H9 (cell line): ENCODE data around the gene CYP2W1. TPM values are rescaled to one million over a fixed set of nuclear protein-coding genes. Genes with fewer than 3 reads are reported as not detected.

Source experiments
- DNase-seq: peaks from one replicate; pipeline ENCODE4 v3.0.0-alpha.2; 2017
- H2AFZ ChIP-seq: one replicate; pipeline ENCODE4 v1.6.1; 2013; ENCODE audit warnings: mild to moderate bottlenecking, low read length, control low read depth, moderate library complexity
- H2AK5ac ChIP-seq: 2 replicates; pipeline ENCODE4 v1.6.1; 2013; ENCODE audit warnings: low read length, control low read depth, mixed read lengths; ENCODE audit not compliant: insufficient read length
- H2BK120ac ChIP-seq: one replicate; pipeline ENCODE4 v1.6.1; 2013; ENCODE audit warnings: low read depth, mild to moderate bottlenecking, low read length, control low read depth, inconsistent platforms; ENCODE audit not compliant: poor library complexity, severe bottlenecking
- H2BK12ac ChIP-seq: 2 replicates; pipeline ENCODE4 v1.6.1; 2013; ENCODE audit warnings: low read length, control low read depth, mixed read lengths, low read depth; ENCODE audit not compliant: insufficient read length
- H2BK15ac ChIP-seq: 2 replicates; pipeline ENCODE4 v1.6.1; 2013; ENCODE audit warnings: low read depth, low read length, control low read depth
- H2BK20ac ChIP-seq: one replicate; pipeline ENCODE4 v1.6.1; 2013; ENCODE audit warnings: low read depth, mild to moderate bottlenecking, low read length, control low read depth, inconsistent platforms; ENCODE audit not compliant: poor library complexity, severe bottlenecking
- H2BK5ac ChIP-seq: 2 replicates; pipeline ENCODE4 v1.6.1; 2013; ENCODE audit warnings: low read length, control low read depth, mixed read lengths; ENCODE audit not compliant: insufficient read length
- H3K14ac ChIP-seq: 2 replicates; pipeline ENCODE4 v1.6.1; 2013; ENCODE audit warnings: low read length, control low read depth; ENCODE audit not compliant: insufficient read depth
- H3K18ac ChIP-seq: 2 replicates; pipeline ENCODE4 v1.6.1; 2013; ENCODE audit warnings: low read depth, mild to moderate bottlenecking, mixed read lengths, low read length, control low read depth; ENCODE audit not compliant: insufficient read length
- H3K23ac ChIP-seq: 2 replicates; pipeline ENCODE4 v1.6.1; 2013; ENCODE audit warnings: low read length, control low read depth, mixed read lengths, low read depth; ENCODE audit not compliant: insufficient read length
- H3K23me2 ChIP-seq: 2 replicates; pipeline ENCODE4 v1.6.1; 2013; ENCODE audit warnings: low read depth, mild to moderate bottlenecking, mixed read lengths, low read length, control low read depth; ENCODE audit not compliant: insufficient read length, poor library complexity, severe bottlenecking
- H3K27ac ChIP-seq: 2 replicates; pipeline ENCODE4 v1.5.1; 2013; ENCODE audit warnings: low read length, control low read depth, mixed read lengths, low read depth; ENCODE audit not compliant: insufficient read length
- H3K27me3 ChIP-seq: 2 replicates; pipeline ENCODE4 v1.6.1; 2013; ENCODE audit warnings: low read length, control low read depth, inconsistent platforms; ENCODE audit not compliant: insufficient read depth
- H3K4ac ChIP-seq: 2 replicates; pipeline ENCODE4 v1.6.1; 2013; ENCODE audit warnings: low read depth, mild to moderate bottlenecking, control low read depth, inconsistent platforms, low read length, moderate library complexity
- H3K4me1 ChIP-seq: 2 replicates; pipeline ENCODE4 v1.6.1; 2013; ENCODE audit warnings: low read length, control low read depth, inconsistent platforms; ENCODE audit not compliant: insufficient read depth
- H3K4me2 ChIP-seq: 2 replicates; pipeline ENCODE4 v1.6.1; 2013; ENCODE audit warnings: low read length, control low read depth, mixed read lengths; ENCODE audit not compliant: insufficient read length, insufficient read depth
- H3K56ac ChIP-seq: 2 replicates; pipeline ENCODE4 v1.6.1; 2013; ENCODE audit warnings: low read depth, mild to moderate bottlenecking, mixed read lengths, low read length, control low read depth; ENCODE audit not compliant: insufficient read length
- H3K79me1 ChIP-seq: 2 replicates; pipeline ENCODE4 v1.6.1; 2013; ENCODE audit warnings: low read depth, mild to moderate bottlenecking, moderate library complexity, low read length, control low read depth, inconsistent platforms; ENCODE audit not compliant: insufficient read depth, poor library complexity, severe bottlenecking
- H3K79me2 ChIP-seq: 2 replicates; pipeline ENCODE4 v1.6.1; 2013; ENCODE audit warnings: low read length, control low read depth, inconsistent platforms; ENCODE audit not compliant: insufficient read depth
- H3K9ac ChIP-seq: 2 replicates; pipeline ENCODE4 v1.6.1; 2013; ENCODE audit warnings: low read length, control low read depth, mixed read lengths; ENCODE audit not compliant: insufficient read length; ENCODE audit errors: extremely low read depth
- H3K9me3 ChIP-seq: one replicate; pipeline ENCODE4 v1.6.1; 2013; ENCODE audit warnings: low read depth, low read length, inconsistent platforms; ENCODE audit not compliant: control insufficient read depth
- H3T11ph ChIP-seq: one replicate; pipeline ENCODE4 v1.6.1; 2013; ENCODE audit warnings: mild to moderate bottlenecking, low read length, control low read depth, inconsistent platforms
- H4K20me1 ChIP-seq: one replicate; pipeline ENCODE4 v1.6.1; 2013; ENCODE audit not compliant: control insufficient read depth, insufficient read length, insufficient read depth
- H4K5ac ChIP-seq: 2 replicates; pipeline ENCODE4 v1.6.1; 2013; ENCODE audit warnings: low read depth, mild to moderate bottlenecking, mixed read lengths, low read length, control low read depth; ENCODE audit not compliant: insufficient read length
- H4K8ac ChIP-seq: replicated peaks from 2 replicates; pipeline ENCODE4 v1.6.1; 2013; ENCODE audit warnings: low read length, control low read depth, mixed read lengths, low read depth; ENCODE audit not compliant: insufficient read length
- H4K91ac ChIP-seq: 2 replicates; pipeline ENCODE4 v1.6.1; 2013; ENCODE audit warnings: low read depth, mild to moderate bottlenecking, moderate library complexity, mixed read lengths, low read length, control low read depth; ENCODE audit not compliant: insufficient read length
- H3K27ac Mint-ChIP-seq, 3 experiments: 2 replicates in 2 of 3; 3 replicates in 1 of 3; pipeline ENCODE4 v1.8.0; 2020 to 2021; ENCODE audit warnings: mixed read lengths in 3 of 3, mild to moderate bottlenecking in 1 of 3, moderate library complexity in 1 of 3
- H3K27me3 Mint-ChIP-seq: 2 replicates; pipeline ENCODE4 v1.8.0; 2021; ENCODE audit warnings: low read depth, mild to moderate bottlenecking, moderate library complexity, mixed read lengths
- H3K36me3 Mint-ChIP-seq, 3 experiments: 2 replicates in 2 of 3; 3 replicates in 1 of 3; pipeline ENCODE4 v1.8.0; 2020 to 2021; ENCODE audit warnings: low read depth in 3 of 3, mixed read lengths in 3 of 3; ENCODE audit not compliant: insufficient read depth in 1 of 3
- H3K4me1 Mint-ChIP-seq, 2 experiments: 2 replicates each; pipeline ENCODE4 v1.8.0; 2020; ENCODE audit warnings: mixed read lengths in 2 of 2
- H3K4me3 Mint-ChIP-seq, 2 experiments: 2 replicates in 1 of 2; 3 replicates in 1 of 2; pipeline ENCODE4 v1.8.0; 2020 to 2021; ENCODE audit warnings: mild to moderate bottlenecking in 2 of 2, mixed read lengths in 2 of 2, moderate library complexity in 1 of 2
- H3K9me3 Mint-ChIP-seq, 2 experiments: 2 replicates in 1 of 2; 3 replicates in 1 of 2; pipeline ENCODE4 v1.8.0; 2020; ENCODE audit warnings: mild to moderate bottlenecking in 2 of 2, mixed read lengths in 2 of 2, moderate library complexity in 1 of 2
- WGBS: extraction: QIAGEN DNeasy Blood & Tissue Kit; methylation state at CpG from one replicate; pipeline ENCODE4 v1.1.7; 2013; ENCODE audit warnings: missing lambda C conversion rate, low lambda C conversion rate, mixed read lengths; ENCODE audit not compliant: insufficient read length; ENCODE audit errors: extremely low coverage; 5-methylcytosine and 5-hydroxymethylcytosine counted together
- total RNA-seq: library from RNA; stranded (reverse); gene quantifications from 2 replicates; pipeline ENCODE4 v1.2.1, GENCODE V29; 2021
- TF ChIP-seq, protein P1 (sequence below): fragments of 200-600 bp; sonication (generic); conservative IDR thresholded peaks from 3 replicates; pipeline ENCODE4 v1.8.0; 2021; ENCODE audit warnings: antibody characterized with exemption, mild to moderate bottlenecking

The CYP2W1 gene
- total RNA-seq, 1 experiment from 2014 or later = not detected

DNA sequence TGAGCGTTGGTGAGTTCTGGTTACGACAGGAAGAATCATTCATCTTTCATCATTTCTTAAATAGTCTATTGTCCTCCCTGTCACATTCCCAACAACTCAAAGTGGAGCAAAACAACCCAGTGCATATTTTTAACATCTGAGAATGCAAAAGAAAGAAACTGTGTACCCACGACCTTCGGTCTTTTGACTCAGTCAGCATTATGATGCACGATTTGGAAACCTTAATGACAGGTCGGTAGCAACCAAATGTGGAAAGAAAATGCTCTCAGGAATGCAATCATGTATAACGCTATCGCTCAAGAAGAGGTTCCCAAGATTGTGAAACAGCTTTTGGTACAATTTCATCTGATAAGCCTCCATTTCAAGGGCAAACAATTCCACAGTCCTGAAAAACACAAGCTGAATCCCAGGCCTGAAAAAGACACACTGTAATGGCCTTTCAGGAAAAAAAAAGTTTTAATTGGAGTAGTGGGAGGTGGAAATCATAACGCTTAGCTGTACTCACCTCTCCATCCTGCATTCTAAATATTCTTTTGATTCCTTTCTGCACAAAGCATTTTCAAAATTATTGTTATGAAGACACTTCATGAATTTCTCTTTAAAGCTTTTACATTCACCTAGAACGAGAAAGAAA lies 10.2 kb upstream of the CYP2W1 start:
- H4K8ac ChIP-seq = no peak overlapping the region
- H2AK5ac ChIP-seq = no peak overlapping the region
- TF ChIP-seq, protein P1, sequence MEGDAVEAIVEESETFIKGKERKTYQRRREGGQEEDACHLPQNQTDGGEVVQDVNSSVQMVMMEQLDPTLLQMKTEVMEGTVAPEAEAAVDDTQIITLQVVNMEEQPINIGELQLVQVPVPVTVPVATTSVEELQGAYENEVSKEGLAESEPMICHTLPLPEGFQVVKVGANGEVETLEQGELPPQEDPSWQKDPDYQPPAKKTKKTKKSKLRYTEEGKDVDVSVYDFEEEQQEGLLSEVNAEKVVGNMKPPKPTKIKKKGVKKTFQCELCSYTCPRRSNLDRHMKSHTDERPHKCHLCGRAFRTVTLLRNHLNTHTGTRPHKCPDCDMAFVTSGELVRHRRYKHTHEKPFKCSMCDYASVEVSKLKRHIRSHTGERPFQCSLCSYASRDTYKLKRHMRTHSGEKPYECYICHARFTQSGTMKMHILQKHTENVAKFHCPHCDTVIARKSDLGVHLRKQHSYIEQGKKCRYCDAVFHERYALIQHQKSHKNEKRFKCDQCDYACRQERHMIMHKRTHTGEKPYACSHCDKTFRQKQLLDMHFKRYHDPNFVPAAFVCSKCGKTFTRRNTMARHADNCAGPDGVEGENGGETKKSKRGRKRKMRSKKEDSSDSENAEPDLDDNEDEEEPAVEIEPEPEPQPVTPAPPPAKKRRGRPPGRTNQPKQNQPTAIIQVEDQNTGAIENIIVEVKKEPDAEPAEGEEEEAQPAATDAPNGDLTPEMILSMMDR = no peak
- H3K14ac ChIP-seq = no peak overlapping the region
- no peaks in the 10 kb centered on the region for H3K9me3 ChIP-seq
- peaks cover 3% of the 10 kb centered on the region for H3K23me2 ChIP-seq
- no peaks in the 10 kb centered on the region for H3K27me3 ChIP-seq
- Mint-ChIP-seq H3K9me3 (no peaks in the 10 kb centered on the region), H3K36me3 (peaks cover 5 to 45% (median 37%) of the 10 kb centered on the region in 3 experiments; a peak in 6 of 7 replicates), H3K4me3 (peak overlapping the region in 1 of 2 experiments; percentile 24; a peak in 1 of 5 replicates), H3K27ac (no peak overlapping the region), H3K4me1 (peaks cover 4 to 11% of the 10 kb centered on the region in 2 experiments; a peak in 3 of 4 replicates), H3K27me3 (no peaks in the 10 kb centered on the region)
- no peak overlapping the region for H3K9ac ChIP-seq
- no peak overlapping the region for H3K27ac ChIP-seq
- H4K91ac ChIP-seq = no peak overlapping the region
- H2AFZ ChIP-seq = no peak overlapping the region
- H4K20me1 ChIP-seq = no peaks in the 10 kb centered on the region
- DNase-seq = no peak
- H4K5ac ChIP-seq = no peak overlapping the region
- WGBS = no CpG with 5 or more reads among the region's 10 CpGs
- H3K23ac ChIP-seq = no peak overlapping the region
- no peak overlapping the region for H3T11ph ChIP-seq
- no peak overlapping the region for H2BK15ac ChIP-seq
- no peaks in the 10 kb centered on the region for H3K79me1 ChIP-seq
- H2BK20ac ChIP-seq = no peak overlapping the region
- no peaks in the 10 kb centered on the region for H3K4me1 ChIP-seq
- H3K56ac ChIP-seq = no peak overlapping the region
- H3K18ac ChIP-seq = no peak overlapping the region
- no peak overlapping the region for H2BK12ac ChIP-seq
- no peak overlapping the region for H2BK5ac ChIP-seq
- H2BK120ac ChIP-seq = no peak overlapping the region
- H3K4ac ChIP-seq = no peak overlapping the region
- H3K79me2 ChIP-seq = peaks cover 2% of the 10 kb centered on the region; the same call in 1 of the 2 replicates
- no peak overlapping the region for H3K4me2 ChIP-seq
